ACC112 (cell line): ENCODE data around the gene GPR37.

Source experiments
- H2AFZ ChIP-seq: fragments of 200-600 bp; sonication (generic); one replicate; pipeline ENCODE4 v1.6.0; 2017; ENCODE audit warnings: antibody characterized with exemption, low read length; ENCODE audit not compliant: unreplicated experiment
- H3K27ac ChIP-seq: fragments of 200-600 bp; sonication (generic); 2 replicates; pipeline ENCODE4 v1.5.1; 2014; ENCODE audit warnings: low read depth, mild to moderate bottlenecking, antibody characterized with exemption, low read length, moderate library complexity
- H3K27me3 ChIP-seq: fragments of 200-600 bp; sonication (generic); 2 replicates; pipeline ENCODE4 v1.6.1; 2014; ENCODE audit warnings: mild to moderate bottlenecking, antibody characterized with exemption, low read length, moderate library complexity, mixed read lengths; ENCODE audit not compliant: insufficient read depth
- H3K36me3 ChIP-seq: fragments of 200-600 bp; sonication (generic); 2 replicates; pipeline ENCODE4 v1.6.1; 2016; ENCODE audit warnings: mild to moderate bottlenecking, antibody characterized with exemption, low read length, moderate library complexity, mixed read lengths; ENCODE audit not compliant: insufficient read depth
- H3K4me1 ChIP-seq: fragments of 200-600 bp; sonication (generic); one replicate; pipeline ENCODE4 v1.6.1; 2016; ENCODE audit warnings: low read length, mixed read lengths; ENCODE audit not compliant: insufficient read depth, unreplicated experiment, control insufficient read depth
- H3K4me3 ChIP-seq: fragments of 200-600 bp; sonication (generic); 2 replicates; pipeline ENCODE4 v1.5.1; 2014; ENCODE audit warnings: mild to moderate bottlenecking, low read depth, low read length
- H3K79me2 ChIP-seq: fragments of 200-600 bp; sonication (generic); one replicate; pipeline ENCODE4 v1.6.0; 2016; ENCODE audit warnings: low read length; ENCODE audit not compliant: control insufficient read depth, unreplicated experiment, insufficient read depth

Gene GPR37

GRCh38 chr7:124701955-124702354 is 63.6 kb downstream of the GPR37 start:
- no peaks in the 10 kb centered on the region for H3K4me1 ChIP-seq
- no peaks in the 10 kb centered on the region for H3K27me3 ChIP-seq
- no peaks in the 10 kb centered on the region for H3K36me3 ChIP-seq
- no peak overlapping the region for H3K27ac ChIP-seq
- no peaks in the 10 kb centered on the region for H3K79me2 ChIP-seq
- no peak overlapping the region for H2AFZ ChIP-seq
- no peak overlapping the region for H3K4me3 ChIP-seq

GRCh38 chr7:124700655-124701054 is 64.9 kb downstream of the GPR37 start:
- Histone ChIP-seq H3K27ac (no peak overlapping the region), H3K4me1 (no peaks in the 10 kb centered on the region), H2AFZ (no peak overlapping the region), H3K4me3 (no peak overlapping the region), H3K79me2 (no peaks in the 10 kb centered on the region), H3K27me3 (no peaks in the 10 kb centered on the region), H3K36me3 (no peaks in the 10 kb centered on the region)

- H3K4me1 ChIP-seq: no peaks in the 10 kb centered on the region
- no peak overlapping the region for H3K4me3 ChIP-seq
- no peak overlapping the region for H2AFZ ChIP-seq
- no peaks in the 10 kb centered on the region for H3K36me3 ChIP-seq
- no peaks in the 10 kb centered on the region for H3K27me3 ChIP-seq
- no peaks in the 10 kb centered on the region for H3K79me2 ChIP-seq
- H3K27ac ChIP-seq: no peak overlapping the region
Observed at GRCh38 chr7:124698964-124699363, 66.6 kb downstream of the GPR37 start.

- no peaks in the 10 kb centered on the region for H3K36me3 ChIP-seq
- H3K27me3 ChIP-seq: no peaks in the 10 kb centered on the region
- no peak overlapping the region for H3K4me3 ChIP-seq
- H3K27ac ChIP-seq: no peak overlapping the region
- no peak overlapping the region for H2AFZ ChIP-seq
- H3K79me2 ChIP-seq: no peaks in the 10 kb centered on the region
- no peaks in the 10 kb centered on the region for H3K4me1 ChIP-seq
Observed at GRCh38 chr7:124697746-124698145, 67.8 kb downstream of the GPR37 start.
